Uterus (tissue), 2 donors: ENCODE results near the gene GOLT1A.

Experiments
- POLR2A ChIP-seq, 2 donors: fragments of 450-650 bp; IDR thresholded peaks; one replicate each; pipeline ENCODE4 v1.6.1; 2016; ENCODE audit warnings: antibody characterized with exemption in 2 of 2, mild to moderate bottlenecking in 1 of 2, moderate library complexity in 1 of 2
- TF ChIP-seq, protein P1 (sequence below), 4 experiments: fragments of 200-600 bp in 2 of 4; fragments of 450-650 bp in 2 of 4; sonication (generic) in 2 of 4; IDR thresholded peaks; one replicate each; pipeline ENCODE4 v1.5.1; 2016 to 2019; ENCODE audit warnings: antibody characterized with exemption in 4 of 4, mild to moderate bottlenecking in 2 of 4, moderate library complexity in 1 of 4

DNA sequence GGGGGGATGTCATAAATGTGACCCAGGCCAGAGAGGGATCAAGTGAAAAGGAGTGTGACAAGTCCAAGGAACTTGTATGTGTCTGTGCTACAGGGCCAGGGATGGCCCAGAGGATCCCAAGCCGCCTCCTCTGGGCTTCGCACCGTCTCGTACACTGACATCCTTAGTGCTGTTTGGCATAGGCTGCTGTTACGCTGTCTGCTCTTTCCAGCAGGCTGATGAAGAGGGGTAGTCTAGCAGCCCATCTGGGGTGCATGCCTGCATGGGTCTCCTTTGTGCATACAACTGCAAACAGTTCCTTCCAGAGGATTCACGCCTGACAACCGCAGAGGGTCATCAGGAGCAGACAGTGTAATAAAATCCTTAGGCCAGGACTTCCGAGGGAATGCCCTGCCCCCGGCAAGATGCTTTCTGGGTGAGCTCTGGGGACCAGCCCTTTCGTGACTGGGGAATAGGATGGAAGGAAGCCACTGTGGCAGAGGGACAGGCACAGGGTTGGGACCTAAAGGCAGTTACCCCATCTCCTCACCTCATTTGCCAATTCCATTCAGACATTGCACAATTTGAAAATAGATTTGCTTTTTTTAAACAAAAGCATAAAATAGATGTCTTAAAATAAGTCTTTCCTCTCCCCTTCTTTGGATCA lies 6.3 kb upstream of the GOLT1A start:
- TF ChIP-seq, protein P1, sequence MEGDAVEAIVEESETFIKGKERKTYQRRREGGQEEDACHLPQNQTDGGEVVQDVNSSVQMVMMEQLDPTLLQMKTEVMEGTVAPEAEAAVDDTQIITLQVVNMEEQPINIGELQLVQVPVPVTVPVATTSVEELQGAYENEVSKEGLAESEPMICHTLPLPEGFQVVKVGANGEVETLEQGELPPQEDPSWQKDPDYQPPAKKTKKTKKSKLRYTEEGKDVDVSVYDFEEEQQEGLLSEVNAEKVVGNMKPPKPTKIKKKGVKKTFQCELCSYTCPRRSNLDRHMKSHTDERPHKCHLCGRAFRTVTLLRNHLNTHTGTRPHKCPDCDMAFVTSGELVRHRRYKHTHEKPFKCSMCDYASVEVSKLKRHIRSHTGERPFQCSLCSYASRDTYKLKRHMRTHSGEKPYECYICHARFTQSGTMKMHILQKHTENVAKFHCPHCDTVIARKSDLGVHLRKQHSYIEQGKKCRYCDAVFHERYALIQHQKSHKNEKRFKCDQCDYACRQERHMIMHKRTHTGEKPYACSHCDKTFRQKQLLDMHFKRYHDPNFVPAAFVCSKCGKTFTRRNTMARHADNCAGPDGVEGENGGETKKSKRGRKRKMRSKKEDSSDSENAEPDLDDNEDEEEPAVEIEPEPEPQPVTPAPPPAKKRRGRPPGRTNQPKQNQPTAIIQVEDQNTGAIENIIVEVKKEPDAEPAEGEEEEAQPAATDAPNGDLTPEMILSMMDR (IDR thresholded peaks at IDR 0.05) = no peak
- TF ChIP-seq POLR2A (IDR thresholded peaks at IDR 0.05) = no peak
